ENCODE data around the gene OMA1. TPM values are rescaled to one million over a fixed set of nuclear protein-coding genes. Genes with fewer than 3 reads are reported as not detected.

Gene OMA1
- total RNA-seq, 1 experiment from 2014 or later = 27.9 TPM

DNA sequence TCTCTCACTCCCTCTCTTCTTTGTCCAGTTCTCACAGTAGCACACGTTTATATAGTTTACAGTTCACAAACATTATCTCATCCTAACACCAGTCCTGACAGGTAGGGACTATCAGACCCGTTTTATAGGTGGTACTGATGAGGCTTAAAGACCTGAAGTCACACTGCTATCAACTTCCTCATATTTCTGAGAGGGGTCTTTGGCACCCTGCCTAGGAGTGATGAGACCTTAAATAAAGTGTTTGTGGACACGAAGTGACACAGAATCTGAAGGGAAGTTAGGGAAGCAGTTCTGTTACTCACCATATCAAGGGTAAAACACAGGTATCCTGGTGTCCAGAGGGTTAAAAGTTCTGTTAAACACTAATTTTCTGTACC lies 31.1 kb upstream of the OMA1 start:
- Histone ChIP-seq H2AFZ (no peak overlapping the region), H3K4me2 (peak overlapping the region; percentile 97), H3K79me2 (ENCODE audit: low read depth) (peaks cover 63% of the 10 kb centered on the region), H3F3A (ENCODE audit: insufficient read depth, low read depth) (peaks cover 57% of the 10 kb centered on the region), H3K4me1 (replicated peaks; ENCODE audit: insufficient read depth) (peaks cover 46% of the 10 kb centered on the region), H3K27ac (peak overlapping the region; percentile 99), H4K20me1 (ENCODE audit: insufficient read depth) (peaks cover 12% of the 10 kb centered on the region; the same call in 1 of the 2 replicates), H3K27me3 (ENCODE audit: insufficient read depth, low read depth) (no peaks in the 10 kb centered on the region), H3K9me2 (ENCODE audit: insufficient read depth) (no peaks in the 10 kb centered on the region), H3K4me3 (peak overlapping the region; percentile 61), H3K36me3 (ENCODE audit: low read depth) (peaks cover 13% of the 10 kb centered on the region), H3K9me3 (ENCODE audit: insufficient read depth, low read depth) (no peaks in the 10 kb centered on the region)
- TF ChIP-seq, protein P1, sequence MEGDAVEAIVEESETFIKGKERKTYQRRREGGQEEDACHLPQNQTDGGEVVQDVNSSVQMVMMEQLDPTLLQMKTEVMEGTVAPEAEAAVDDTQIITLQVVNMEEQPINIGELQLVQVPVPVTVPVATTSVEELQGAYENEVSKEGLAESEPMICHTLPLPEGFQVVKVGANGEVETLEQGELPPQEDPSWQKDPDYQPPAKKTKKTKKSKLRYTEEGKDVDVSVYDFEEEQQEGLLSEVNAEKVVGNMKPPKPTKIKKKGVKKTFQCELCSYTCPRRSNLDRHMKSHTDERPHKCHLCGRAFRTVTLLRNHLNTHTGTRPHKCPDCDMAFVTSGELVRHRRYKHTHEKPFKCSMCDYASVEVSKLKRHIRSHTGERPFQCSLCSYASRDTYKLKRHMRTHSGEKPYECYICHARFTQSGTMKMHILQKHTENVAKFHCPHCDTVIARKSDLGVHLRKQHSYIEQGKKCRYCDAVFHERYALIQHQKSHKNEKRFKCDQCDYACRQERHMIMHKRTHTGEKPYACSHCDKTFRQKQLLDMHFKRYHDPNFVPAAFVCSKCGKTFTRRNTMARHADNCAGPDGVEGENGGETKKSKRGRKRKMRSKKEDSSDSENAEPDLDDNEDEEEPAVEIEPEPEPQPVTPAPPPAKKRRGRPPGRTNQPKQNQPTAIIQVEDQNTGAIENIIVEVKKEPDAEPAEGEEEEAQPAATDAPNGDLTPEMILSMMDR (conservative IDR thresholded peaks at IDR 0.05) = no peak
- no peak for TF ChIP-seq EZH2 (IDR thresholded peaks at IDR 0.05; ENCODE audit: low read depth)
- no peak for DNase-seq
- intact Hi-C loops (cut with micrococcal nuclease; ENCODE audit: unreplicated experiment) = loop anchor here (1.0 to 2.0 kb wide), 6 partner anchors 15 to 207 kb away; partner anchors contain the start of genes JUN and OMA1
- BruUV-seq (replicated peaks) = TSS peak; percentile 71
- ChIA-PET CTCF (interaction anchor here (0.6 to 1.0 kb wide), 2 partner anchors 37 to 77 kb away, joined by 3 to 8 read pairs; no protein-coding TSS in a partner anchor), POLR2A (ENCODE audit: unreplicated experiment) (interaction anchor here (0.6 to 1.0 kb wide), 7 partner anchors 12 to 1688 kb away, joined by 3 to 13 read pairs (median 4); no protein-coding TSS in a partner anchor)

DNA sequence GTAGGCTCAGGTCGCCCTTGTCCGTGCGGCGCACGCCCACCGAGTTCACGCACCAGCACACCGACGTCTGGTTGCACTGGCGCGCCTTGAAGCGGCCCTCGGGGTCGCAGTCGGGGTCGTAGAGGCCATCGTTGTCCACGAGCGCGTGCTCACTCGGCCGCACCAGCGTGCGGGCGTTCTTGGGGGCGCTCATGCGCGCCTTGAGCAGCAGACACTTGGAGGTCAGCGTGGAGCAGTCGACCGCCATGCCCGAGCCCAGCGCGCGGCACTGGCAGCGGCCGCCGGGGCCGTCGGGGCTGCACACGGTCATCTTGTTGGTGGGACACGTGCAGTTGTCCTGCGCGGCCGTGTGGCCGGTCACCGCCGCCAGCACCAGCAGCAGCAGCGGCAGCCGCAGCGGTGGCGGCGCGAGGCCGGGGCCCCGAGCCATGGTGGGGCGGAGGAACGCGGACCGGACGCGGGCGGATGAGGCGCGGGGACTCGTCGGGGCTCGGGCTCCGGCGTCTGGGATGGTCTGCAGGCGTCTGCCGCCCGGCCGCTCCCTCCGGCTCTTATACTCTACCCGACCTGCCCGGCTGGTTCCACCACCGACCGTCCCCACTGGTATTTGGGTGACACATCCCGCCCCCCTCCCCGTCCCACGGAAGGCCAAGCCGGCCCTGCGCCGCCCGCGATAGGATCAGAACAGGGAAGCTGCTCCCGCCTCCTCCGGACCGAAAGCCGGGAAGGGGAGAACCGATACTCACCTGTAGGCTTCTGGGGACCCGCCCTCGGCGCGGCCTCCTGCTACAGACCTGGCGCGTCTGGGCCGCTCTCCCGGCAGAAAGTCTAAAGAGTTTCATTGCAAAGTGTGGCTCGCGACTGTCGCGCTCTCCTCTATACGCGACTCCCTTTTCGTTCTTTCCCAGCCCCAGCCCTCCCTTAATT lies 30.5 kb upstream of the OMA1 start, which contains the start of gene TACSTD2:
Gene TACSTD2 (minus strand): TSS at position 526 of the 927 bp plus-strand sequence. CDS start 96 bp downstream, at position 430.
- H3K27ac ChIP-seq = peak within 1 kb of the TSS; percentile 99
- CTCF ChIA-PET = interaction anchor here (0.6 to 1.0 kb wide), 2 partner anchors 37 to 78 kb away, joined by 3 to 8 read pairs; no protein-coding TSS in a partner anchor

More for the DNA sequence above, 30.5 kb upstream of the OMA1 start, which contains the start of gene TACSTD2:
- H3K4me2 ChIP-seq = peak within 1 kb of the TSS; percentile 97
- H3K9me3 ChIP-seq (ENCODE audit: insufficient read depth, low read depth) = no peaks in the 10 kb centered on the region
- no TSS peak for BruUV-seq (replicated peaks)
- intact Hi-C loops (cut with micrococcal nuclease; ENCODE audit: unreplicated experiment) = loop anchor here (1.0 to 2.0 kb wide), 7 partner anchors 7 to 207 kb away; partner anchors contain the start of genes JUN and OMA1
- peaks cover 63% of the 10 kb centered on the region for H3F3A ChIP-seq (ENCODE audit: insufficient read depth, low read depth)
- H4K20me1 ChIP-seq (ENCODE audit: insufficient read depth) = peaks cover 12% of the 10 kb centered on the region; the same call in 1 of the 2 replicates
- H3K4me3 ChIP-seq = peak within 1 kb of the TSS; percentile 97
- no peak for TF ChIP-seq EZH2 (IDR thresholded peaks at IDR 0.05; ENCODE audit: low read depth)
- TF ChIP-seq, protein P1 (conservative IDR thresholded peaks at IDR 0.05) = 0 out of 2 replicates have a peak, but pooled peaks have one; percentile 17
- H3K4me1 ChIP-seq (replicated peaks; ENCODE audit: insufficient read depth) = peaks cover 52% of the 10 kb centered on the region
- no peaks in the 10 kb centered on the region for H3K9me2 ChIP-seq (ENCODE audit: insufficient read depth)
- H2AFZ ChIP-seq = no peak within 1 kb of the TSS
- peak; percentile 94 to 97 for DNase-seq
- H3K27me3 ChIP-seq (ENCODE audit: insufficient read depth, low read depth) = no peaks in the 10 kb centered on the region
- peaks cover 63% of the 10 kb centered on the region for H3K79me2 ChIP-seq (ENCODE audit: low read depth)
- POLR2A ChIA-PET (ENCODE audit: unreplicated experiment) = interaction anchor here (0.6 to 1.0 kb wide), 9 partner anchors 13 to 1688 kb away, joined by 3 to 13 read pairs (median 4); no protein-coding TSS in a partner anchor
- H3K36me3 ChIP-seq (ENCODE audit: low read depth) = peaks cover 13% of the 10 kb centered on the region

All from PC-9 (cell line).